Nephron (organoid): ENCODE data around the gene ADAMTS12.
"Not testable (repeated sequence)": the region's sequence is repeated elsewhere in the genome, so short reads cannot be mapped to it uniquely, and the experiment has no call there.

ENCODE experiments used
- H3K27ac Mint-ChIP-seq, 3 experiments: 2 replicates each; pipeline ENCODE4 v1.8.0; 2020; ENCODE audit warnings: mixed read lengths in 3 of 3, mild to moderate bottlenecking in 2 of 3, moderate library complexity in 1 of 3
- H3K27me3 Mint-ChIP-seq: 2 replicates; pipeline ENCODE4 v1.8.0; 2021; ENCODE audit warnings: low read depth, mild to moderate bottlenecking, moderate library complexity, mixed read lengths
- H3K36me3 Mint-ChIP-seq: 2 replicates; pipeline ENCODE4 v1.8.0; 2020; ENCODE audit warnings: low read depth, mixed read lengths
- H3K4me1 Mint-ChIP-seq: 2 replicates; pipeline ENCODE4 v1.8.0; 2020; ENCODE audit warnings: mixed read lengths
- H3K4me3 Mint-ChIP-seq, 3 experiments: 2 replicates each; pipeline ENCODE4 v1.8.0; 2020; ENCODE audit warnings: mild to moderate bottlenecking in 3 of 3, mixed read lengths in 3 of 3, moderate library complexity in 2 of 3
- H3K9me3 Mint-ChIP-seq: 2 replicates; pipeline ENCODE4 v1.8.0; 2020; ENCODE audit warnings: mixed read lengths
- TF ChIP-seq, protein P1 (sequence below), 3 experiments: fragments of 200-600 bp; sonication (generic); IDR thresholded peaks; one replicate each; pipeline ENCODE4 v1.5.0; 2021; ENCODE audit warnings: antibody characterized with exemption in 3 of 3; ENCODE audit not compliant: unreplicated experiment in 3 of 3

ADAMTS12 gene

DNA sequence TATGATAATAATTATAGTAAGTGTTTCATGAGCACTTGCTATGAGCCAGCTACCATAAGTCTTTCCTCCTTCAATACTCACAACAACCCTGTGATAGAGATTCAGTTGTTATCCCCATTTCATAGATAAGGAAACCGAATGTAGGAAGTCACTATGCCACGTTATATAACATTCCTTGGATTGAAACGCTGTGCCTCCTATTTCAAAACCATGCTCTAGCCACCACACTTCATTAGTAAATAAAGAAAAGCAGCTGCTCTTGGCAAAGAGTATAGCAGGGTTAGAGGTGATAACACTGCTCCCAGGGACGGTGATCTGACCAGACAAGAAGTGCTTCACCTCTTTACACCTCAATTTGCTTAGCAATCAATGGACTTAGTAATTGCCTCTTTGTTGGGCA is 5.5 kb downstream of the ADAMTS12 start:
- peaks cover 23% of the 10 kb centered on the region for H3K4me1 Mint-ChIP-seq
- H3K27me3 Mint-ChIP-seq, result no peaks in the 10 kb centered on the region
- TF ChIP-seq, protein P1, sequence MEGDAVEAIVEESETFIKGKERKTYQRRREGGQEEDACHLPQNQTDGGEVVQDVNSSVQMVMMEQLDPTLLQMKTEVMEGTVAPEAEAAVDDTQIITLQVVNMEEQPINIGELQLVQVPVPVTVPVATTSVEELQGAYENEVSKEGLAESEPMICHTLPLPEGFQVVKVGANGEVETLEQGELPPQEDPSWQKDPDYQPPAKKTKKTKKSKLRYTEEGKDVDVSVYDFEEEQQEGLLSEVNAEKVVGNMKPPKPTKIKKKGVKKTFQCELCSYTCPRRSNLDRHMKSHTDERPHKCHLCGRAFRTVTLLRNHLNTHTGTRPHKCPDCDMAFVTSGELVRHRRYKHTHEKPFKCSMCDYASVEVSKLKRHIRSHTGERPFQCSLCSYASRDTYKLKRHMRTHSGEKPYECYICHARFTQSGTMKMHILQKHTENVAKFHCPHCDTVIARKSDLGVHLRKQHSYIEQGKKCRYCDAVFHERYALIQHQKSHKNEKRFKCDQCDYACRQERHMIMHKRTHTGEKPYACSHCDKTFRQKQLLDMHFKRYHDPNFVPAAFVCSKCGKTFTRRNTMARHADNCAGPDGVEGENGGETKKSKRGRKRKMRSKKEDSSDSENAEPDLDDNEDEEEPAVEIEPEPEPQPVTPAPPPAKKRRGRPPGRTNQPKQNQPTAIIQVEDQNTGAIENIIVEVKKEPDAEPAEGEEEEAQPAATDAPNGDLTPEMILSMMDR (IDR thresholded peaks at IDR 0.05; ENCODE audit: unreplicated experiment in 3 of 3), result no peak
- no peaks in the 10 kb centered on the region for H3K9me3 Mint-ChIP-seq
- H3K27ac Mint-ChIP-seq, result no peak overlapping the region
- H3K36me3 Mint-ChIP-seq, result peaks cover 4% of the 10 kb centered on the region
- no peak overlapping the region for H3K4me3 Mint-ChIP-seq

DNA sequence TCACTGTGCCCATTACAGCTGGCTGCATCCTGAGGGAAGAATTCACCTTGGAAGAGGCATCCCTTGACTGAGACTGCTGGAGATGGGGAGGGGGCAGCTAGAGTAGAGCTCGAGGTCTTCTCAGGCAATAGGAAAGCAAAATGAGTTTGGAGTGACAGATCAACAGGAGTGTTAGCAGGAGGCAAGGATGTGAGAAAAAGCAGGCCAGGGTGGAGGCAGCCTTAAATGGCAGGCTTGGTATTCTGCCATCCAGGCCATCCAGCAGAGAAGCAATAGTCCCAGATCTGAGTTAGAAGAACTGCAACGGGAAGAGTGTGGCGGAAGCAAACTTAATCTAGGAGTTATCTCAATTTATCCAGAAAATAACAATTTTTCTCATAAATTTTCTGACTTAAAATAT is 6.1 kb downstream of the ADAMTS12 start:
- Mint-ChIP-seq H3K9me3 (no peaks in the 10 kb centered on the region), H3K4me1 (peaks cover 17% of the 10 kb centered on the region), H3K4me3 (no peak overlapping the region), H3K36me3 (peaks cover 10% of the 10 kb centered on the region), H3K27ac (no peak overlapping the region), H3K27me3 (no peaks in the 10 kb centered on the region)
- TF ChIP-seq, protein P1 (IDR thresholded peaks at IDR 0.05; ENCODE audit: unreplicated experiment in 3 of 3), result no peak

DNA sequence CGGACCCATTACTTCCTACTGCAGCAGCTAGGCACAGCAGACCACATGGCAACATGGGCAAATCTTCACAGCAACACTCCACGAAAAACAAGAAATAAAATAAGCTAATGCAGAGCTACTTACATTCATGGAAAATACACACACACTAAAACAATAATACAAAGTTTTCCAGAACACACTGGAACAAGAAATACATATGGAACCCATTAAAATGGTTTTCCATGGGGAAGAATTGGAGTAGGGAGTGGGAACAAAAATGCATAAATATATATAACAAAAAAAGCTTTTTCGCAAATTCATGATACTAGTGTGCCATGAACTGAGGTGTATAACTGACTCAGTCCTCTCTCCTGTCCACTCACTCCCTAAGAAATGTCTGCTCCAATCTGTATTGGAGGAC is 8.3 kb downstream of the ADAMTS12 start:
- Mint-ChIP-seq H3K4me3 (no peak overlapping the region), H3K9me3 (no peaks in the 10 kb centered on the region), H3K36me3 (peaks cover 17% of the 10 kb centered on the region), H3K27me3 (no peaks in the 10 kb centered on the region), H3K4me1 (peaks cover 2% of the 10 kb centered on the region), H3K27ac (no peak overlapping the region)
- TF ChIP-seq, protein P1 (IDR thresholded peaks at IDR 0.05; ENCODE audit: unreplicated experiment in 3 of 3), result no peak

DNA sequence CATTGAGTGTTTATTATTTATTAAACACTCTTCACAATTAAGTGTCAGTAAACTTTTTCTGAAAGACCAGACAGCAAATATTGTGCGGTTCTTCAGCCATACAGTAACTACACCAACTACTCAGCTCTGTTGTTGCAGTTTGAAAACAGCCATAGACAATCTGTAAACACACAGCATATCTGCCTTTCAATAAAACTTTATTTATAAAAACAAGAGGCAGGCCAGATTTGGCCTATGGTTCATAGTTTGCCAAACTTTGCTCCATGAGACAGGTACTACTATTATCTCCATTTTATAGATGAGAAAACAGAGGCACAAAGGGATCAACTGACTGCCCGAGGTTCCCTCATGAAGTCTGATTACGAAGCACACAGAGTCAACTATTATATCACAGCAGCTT is 11.5 kb downstream of the ADAMTS12 start:
- Mint-ChIP-seq H3K4me1 (no peaks in the 10 kb centered on the region), H3K4me3 (no peak overlapping the region), H3K36me3 (peaks cover 33% of the 10 kb centered on the region), H3K27ac (no peak overlapping the region), H3K9me3 (peaks cover 9% of the 10 kb centered on the region), H3K27me3 (no peaks in the 10 kb centered on the region)
- TF ChIP-seq, protein P1 (IDR thresholded peaks at IDR 0.05; ENCODE audit: unreplicated experiment in 3 of 3), result no peak

DNA sequence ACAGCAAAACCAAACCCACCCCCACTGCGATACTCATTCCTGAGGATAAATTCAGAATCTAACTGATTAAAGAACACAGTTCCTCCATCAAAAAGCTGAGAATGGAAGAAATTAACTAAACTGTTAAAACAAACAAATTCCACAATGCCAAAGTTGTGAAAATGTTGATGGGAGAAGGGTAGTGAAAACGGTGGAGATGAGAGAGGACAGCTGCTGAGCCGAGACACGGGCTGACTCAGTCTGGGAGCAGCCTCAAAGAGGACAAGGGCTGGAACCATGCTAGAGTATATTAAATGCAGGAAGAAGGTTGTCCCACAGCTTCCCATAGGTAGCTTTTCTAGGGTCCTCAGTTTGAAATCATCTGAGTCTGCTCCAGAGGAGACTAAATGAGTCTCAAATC is 14.3 kb downstream of the ADAMTS12 start:
- peaks cover 52% of the 10 kb centered on the region for H3K36me3 Mint-ChIP-seq
- no peak overlapping the region for H3K4me3 Mint-ChIP-seq
- no peaks in the 10 kb centered on the region for H3K4me1 Mint-ChIP-seq
- H3K27me3 Mint-ChIP-seq, result no peaks in the 10 kb centered on the region
- TF ChIP-seq, protein P1 (IDR thresholded peaks at IDR 0.05; ENCODE audit: unreplicated experiment in 3 of 3), result no peak
- H3K9me3 Mint-ChIP-seq, result peaks cover 18% of the 10 kb centered on the region
- H3K27ac Mint-ChIP-seq, result no peak overlapping the region

DNA sequence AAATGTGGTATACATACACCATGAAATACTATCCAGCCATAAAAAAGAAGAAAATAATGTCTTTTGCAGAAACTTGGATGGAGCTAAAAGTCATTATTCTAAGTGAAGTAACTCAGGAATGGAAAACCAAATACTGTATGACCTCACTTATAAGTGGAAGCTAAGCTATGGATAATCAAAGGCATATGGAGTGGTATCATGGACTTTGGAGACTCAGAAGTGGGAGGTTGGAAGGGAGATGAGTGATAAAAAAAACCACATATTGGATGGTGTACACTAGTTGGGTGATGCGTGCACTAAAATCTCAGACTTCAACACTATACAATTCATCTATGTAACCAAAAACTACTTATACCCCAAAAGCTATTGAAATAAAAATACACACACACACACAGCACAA is 24.5 kb downstream of the ADAMTS12 start:
- H3K27me3 Mint-ChIP-seq, result peaks cover 3% of the 10 kb centered on the region
- H3K36me3 Mint-ChIP-seq, result peaks cover 46% of the 10 kb centered on the region
- no peaks in the 10 kb centered on the region for H3K4me1 Mint-ChIP-seq
- no peak overlapping the region for H3K27ac Mint-ChIP-seq
- H3K4me3 Mint-ChIP-seq, result no peak overlapping the region
- H3K9me3 Mint-ChIP-seq, result peaks cover 60% of the 10 kb centered on the region
- TF ChIP-seq, protein P1 (IDR thresholded peaks at IDR 0.05; ENCODE audit: unreplicated experiment in 3 of 3), result no peak

DNA sequence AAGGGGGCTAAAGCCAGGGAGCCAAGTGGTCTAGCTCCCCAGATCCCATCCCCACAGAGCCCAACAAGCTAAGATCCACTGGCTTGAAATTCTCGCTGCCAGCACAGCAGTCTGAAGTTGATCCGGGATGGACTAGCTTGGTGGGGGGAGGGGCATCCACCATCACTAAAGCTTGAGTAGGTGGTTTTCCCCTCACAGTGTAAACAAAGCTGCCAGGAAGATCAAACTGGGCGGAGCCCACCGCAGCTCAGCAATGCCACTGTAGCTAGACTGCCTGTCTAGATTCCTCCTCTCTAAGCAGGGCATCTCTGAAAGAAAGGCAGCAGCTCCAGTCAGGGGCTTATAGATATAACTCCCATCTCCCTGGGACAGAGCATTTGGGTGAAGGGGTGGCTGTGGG is 32.6 kb downstream of the ADAMTS12 start:
- Mint-ChIP-seq H3K9me3 (peaks cover 20% of the 10 kb centered on the region), H3K4me1 (peaks cover 22% of the 10 kb centered on the region)
- not testable (repeated sequence) for H3K36me3 Mint-ChIP-seq, H3K4me3 Mint-ChIP-seq, H3K27me3 Mint-ChIP-seq, H3K27ac Mint-ChIP-seq
